ENCODE results near the gene MTHFD1L. TPM values are rescaled to one million over a fixed set of nuclear protein-coding genes. Genes with fewer than 3 reads are reported as not detected.

Gene MTHFD1L
- total and polyA plus RNA-seq, 2 donors from 2014 or later: 4.7 to 39.6 TPM

DNA sequence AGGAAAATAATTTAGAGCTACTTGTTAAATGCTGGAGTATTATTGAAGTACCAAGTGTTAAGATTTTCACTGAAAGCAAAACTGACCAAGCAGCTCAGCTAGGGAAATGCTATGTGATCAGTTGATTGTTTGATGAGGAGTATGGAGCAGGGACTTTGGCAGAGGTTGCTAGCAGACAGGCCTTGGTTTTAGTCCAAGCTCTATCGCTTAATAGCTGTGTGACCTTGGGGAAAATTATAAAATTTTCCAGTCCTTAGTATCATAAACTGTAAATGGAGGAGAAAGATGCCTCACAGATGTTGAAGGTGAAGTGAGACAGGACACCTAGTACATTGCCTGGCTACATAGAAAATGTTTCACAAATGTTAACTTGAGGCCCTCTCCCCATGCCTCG, 136.6 kb downstream of the MTHFD1L start:
- no peak overlapping the region for H3K4me3 ChIP-seq (ENCODE audit: low read length in 3 of 3)
- FAIRE-seq (no peak), DNase-seq (no peak)
- no peaks in the 10 kb centered on the region for H3K36me3 ChIP-seq (ENCODE audit: control insufficient read depth in 2 of 3, insufficient read depth in 3 of 3, low read length in 3 of 3)
- H3K9ac ChIP-seq (ENCODE audit: low read length in 3 of 3): no peak overlapping the region
- H3K27ac ChIP-seq (ENCODE audit: low read depth in 2 of 2, low read length in 2 of 2): no peak overlapping the region
- no peaks in the 10 kb centered on the region for H3K27me3 ChIP-seq (ENCODE audit: control insufficient read depth, insufficient read depth, low read length)
- no peaks in the 10 kb centered on the region for H3K9me3 ChIP-seq (ENCODE audit: control insufficient read depth in 2 of 3, insufficient read depth in 1 of 3, low read length in 3 of 3)
- intact Hi-C loops (cut with DNase I): loop anchor here (10.0 kb wide), 1 partner anchor 97 kb away; no protein-coding TSS in a partner anchor
- TF ChIP-seq, protein P1, sequence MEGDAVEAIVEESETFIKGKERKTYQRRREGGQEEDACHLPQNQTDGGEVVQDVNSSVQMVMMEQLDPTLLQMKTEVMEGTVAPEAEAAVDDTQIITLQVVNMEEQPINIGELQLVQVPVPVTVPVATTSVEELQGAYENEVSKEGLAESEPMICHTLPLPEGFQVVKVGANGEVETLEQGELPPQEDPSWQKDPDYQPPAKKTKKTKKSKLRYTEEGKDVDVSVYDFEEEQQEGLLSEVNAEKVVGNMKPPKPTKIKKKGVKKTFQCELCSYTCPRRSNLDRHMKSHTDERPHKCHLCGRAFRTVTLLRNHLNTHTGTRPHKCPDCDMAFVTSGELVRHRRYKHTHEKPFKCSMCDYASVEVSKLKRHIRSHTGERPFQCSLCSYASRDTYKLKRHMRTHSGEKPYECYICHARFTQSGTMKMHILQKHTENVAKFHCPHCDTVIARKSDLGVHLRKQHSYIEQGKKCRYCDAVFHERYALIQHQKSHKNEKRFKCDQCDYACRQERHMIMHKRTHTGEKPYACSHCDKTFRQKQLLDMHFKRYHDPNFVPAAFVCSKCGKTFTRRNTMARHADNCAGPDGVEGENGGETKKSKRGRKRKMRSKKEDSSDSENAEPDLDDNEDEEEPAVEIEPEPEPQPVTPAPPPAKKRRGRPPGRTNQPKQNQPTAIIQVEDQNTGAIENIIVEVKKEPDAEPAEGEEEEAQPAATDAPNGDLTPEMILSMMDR (IDR thresholded peaks at IDR 0.05; ENCODE audit: borderline replicate concordance, extremely low read depth, insufficient read depth): no peak
- peaks cover 0 to 3% (median 0%) of the 10 kb centered on the region in 3 donors for H3K4me1 ChIP-seq (ENCODE audit: control insufficient read depth in 2 of 3, insufficient read depth in 2 of 3, low read depth in 1 of 3, low read length in 3 of 3)

DNA sequence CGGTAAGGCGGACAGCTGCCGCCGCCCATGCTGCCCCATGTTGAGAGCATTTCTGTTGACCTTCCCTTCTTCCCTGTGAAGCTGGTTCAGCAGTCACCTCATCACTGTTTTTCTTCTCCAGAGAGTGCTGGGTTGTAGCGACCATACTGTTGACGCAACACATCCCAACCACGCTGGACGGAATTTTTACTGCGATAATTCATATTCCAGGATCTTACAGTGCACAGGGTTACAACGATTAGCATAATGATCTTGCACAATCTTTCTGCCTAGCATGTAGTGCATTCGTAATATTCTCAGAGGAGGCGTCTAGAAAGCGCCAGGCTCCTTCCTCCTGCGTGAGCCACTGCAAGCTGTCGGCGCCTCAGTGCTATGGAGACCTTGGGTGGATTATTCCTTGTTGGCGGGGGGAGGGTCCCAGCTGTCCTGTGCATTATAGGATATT, 137.0 kb downstream of the MTHFD1L start:
- DNase-seq (no peak), FAIRE-seq (no peak)
- Histone ChIP-seq H3K9me3 (ENCODE audit: control insufficient read depth in 2 of 3, insufficient read depth in 1 of 3, low read length in 3 of 3) (no peaks in the 10 kb centered on the region), H3K4me1 (ENCODE audit: control insufficient read depth in 2 of 3, insufficient read depth in 2 of 3, low read depth in 1 of 3, low read length in 3 of 3) (peaks cover 0 to 3% (median 0%) of the 10 kb centered on the region in 3 donors), H3K4me3 (ENCODE audit: low read length in 3 of 3) (no peak overlapping the region), H3K36me3 (ENCODE audit: control insufficient read depth in 2 of 3, insufficient read depth in 3 of 3, low read length in 3 of 3) (no peaks in the 10 kb centered on the region), H3K27ac (ENCODE audit: low read depth in 2 of 2, low read length in 2 of 2) (no peak overlapping the region), H3K9ac (ENCODE audit: low read length in 3 of 3) (no peak overlapping the region), H3K27me3 (ENCODE audit: control insufficient read depth, insufficient read depth, low read length) (no peaks in the 10 kb centered on the region)
- intact Hi-C loops (cut with DNase I): loop anchor here (10.0 kb wide), 1 partner anchor 98 kb away; no protein-coding TSS in a partner anchor
- TF ChIP-seq, protein P1 (IDR thresholded peaks at IDR 0.05; ENCODE audit: borderline replicate concordance, extremely low read depth, insufficient read depth): no peak

DNA sequence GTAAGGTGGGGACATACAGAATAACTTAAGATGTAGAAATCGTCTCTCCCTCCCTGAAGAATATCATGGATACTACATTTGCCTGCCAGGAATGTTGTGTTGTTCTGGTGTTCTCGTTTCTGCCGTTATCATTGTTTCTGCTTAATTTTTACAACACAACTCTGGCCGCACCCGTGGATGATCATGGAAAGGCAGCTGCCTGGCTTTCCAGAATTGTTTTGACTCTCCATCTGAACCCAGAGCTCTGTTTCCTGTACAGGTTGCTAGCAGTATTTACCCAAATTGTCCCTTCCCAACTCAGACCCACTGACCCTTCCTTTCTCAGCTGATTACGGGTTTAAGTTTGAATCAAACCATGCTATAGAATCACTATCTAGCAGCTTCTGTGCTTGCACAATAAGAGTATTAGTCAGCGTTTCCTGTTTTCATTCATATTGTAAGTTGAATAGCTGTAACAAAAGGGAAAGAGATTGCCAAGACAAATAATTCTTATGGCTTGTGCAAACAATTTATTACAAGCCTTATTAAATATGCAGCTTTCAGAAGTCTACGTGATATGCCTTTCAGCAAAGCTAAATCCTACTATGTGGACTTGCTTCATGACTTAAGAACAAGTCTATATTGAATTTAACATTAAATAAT, 139.0 kb downstream of the MTHFD1L start:
- DNase-seq (peak in 2 of 5 donors; percentile 38 to 80), FAIRE-seq (no peak)
- no peaks in the 10 kb centered on the region for H3K36me3 ChIP-seq (ENCODE audit: control insufficient read depth in 2 of 3, insufficient read depth in 3 of 3, low read length in 3 of 3)
- TF ChIP-seq, protein P1 (IDR thresholded peaks at IDR 0.05; ENCODE audit: borderline replicate concordance, extremely low read depth, insufficient read depth): no peak
- intact Hi-C loops (cut with DNase I): loop anchor here (10.0 kb wide), 1 partner anchor 100 kb away; no protein-coding TSS in a partner anchor
- peaks cover 0 to 3% (median 0%) of the 10 kb centered on the region in 3 donors for H3K4me1 ChIP-seq (ENCODE audit: control insufficient read depth in 2 of 3, insufficient read depth in 2 of 3, low read depth in 1 of 3, low read length in 3 of 3)
- H3K27ac ChIP-seq (ENCODE audit: low read depth in 2 of 2, low read length in 2 of 2): peak overlapping the region in 1 of 2 donors; percentile 81
- H3K4me3 ChIP-seq (ENCODE audit: low read length in 3 of 3): no peak overlapping the region
- H3K9me3 ChIP-seq (ENCODE audit: control insufficient read depth in 2 of 3, insufficient read depth in 1 of 3, low read length in 3 of 3): no peaks in the 10 kb centered on the region
- no peaks in the 10 kb centered on the region for H3K27me3 ChIP-seq (ENCODE audit: control insufficient read depth, insufficient read depth, low read length)
- no peak overlapping the region for H3K9ac ChIP-seq (ENCODE audit: low read length in 3 of 3)

Data from kidney (tissue), 14 donors.